HUES64 (cell line): ENCODE measurements around the gene GABBR1.
A peak's percentile ranks its signal among the peaks of the same experiment; 100 is the strongest.

ENCODE experiments used
- H3K27ac ChIP-seq: 2 replicates; pipeline ENCODE4 v1.7.0; 2013; ENCODE audit warnings: low read depth, low read length, inconsistent platforms
- H3K27me3 ChIP-seq: 2 replicates; pipeline ENCODE4 v1.6.1; 2013; ENCODE audit warnings: mild to moderate bottlenecking, low read length; ENCODE audit not compliant: insufficient read depth
- H3K36me3 ChIP-seq: 2 replicates; pipeline ENCODE4 v1.6.1; 2013; ENCODE audit warnings: mild to moderate bottlenecking, low read length; ENCODE audit not compliant: insufficient read depth
- H3K4me1 ChIP-seq: 2 replicates; pipeline ENCODE4 v1.6.1; 2013; ENCODE audit warnings: mild to moderate bottlenecking, low read length, moderate library complexity; ENCODE audit not compliant: insufficient read depth
- H3K4me3 ChIP-seq: 2 replicates; pipeline ENCODE4 v1.5.1; 2013; ENCODE audit warnings: mild to moderate bottlenecking, low read length, moderate library complexity
- H3K9ac ChIP-seq: 2 replicates; pipeline ENCODE4 v1.6.1; 2013; ENCODE audit warnings: mild to moderate bottlenecking, low read depth, low read length
- H3K9me3 ChIP-seq: 2 replicates; pipeline ENCODE4 v1.6.1; 2013; ENCODE audit warnings: low read depth, low read length; ENCODE audit not compliant: insufficient read depth
- WGBS: fragments of 150-250, 120-280 bp; methylation state at CpG from one replicate; pipeline ENCODE4 v1.1.7; 2013; ENCODE audit warnings: missing lambda C conversion rate; 5-methylcytosine and 5-hydroxymethylcytosine counted together

Gene GABBR1

GRCh38 chr6:29531668-29532067, 101.3 kb downstream of the GABBR1 start:
- Histone ChIP-seq H3K4me3 (no peak overlapping the region), H3K9me3 (no peaks in the 10 kb centered on the region), H3K27ac (no peak overlapping the region), H3K4me1 (no peaks in the 10 kb centered on the region), H3K9ac (no peak overlapping the region), H3K27me3 (no peaks in the 10 kb centered on the region), H3K36me3 (no peaks in the 10 kb centered on the region)
- WGBS = 69% methylated on average over 3 of the region's 3 CpGs

GRCh38 chr6:29530671-29531310, 102.2 kb downstream of the GABBR1 start:
- 96% methylated on average over 2 of the region's 2 CpGs for WGBS
- no peaks in the 10 kb centered on the region for H3K36me3 ChIP-seq
- H3K27ac ChIP-seq = no peak overlapping the region
- no peak overlapping the region for H3K9ac ChIP-seq
- no peaks in the 10 kb centered on the region for H3K9me3 ChIP-seq
- H3K4me1 ChIP-seq = no peaks in the 10 kb centered on the region
- H3K4me3 ChIP-seq = no peak overlapping the region
- no peaks in the 10 kb centered on the region for H3K27me3 ChIP-seq

- Histone ChIP-seq H3K36me3 (no peaks in the 10 kb centered on the region), H3K4me3 (no peak overlapping the region), H3K9ac (no peak overlapping the region), H3K4me1 (peaks cover 8% of the 10 kb centered on the region), H3K27me3 (no peaks in the 10 kb centered on the region), H3K27ac (no peak overlapping the region), H3K9me3 (no peaks in the 10 kb centered on the region)
- 96% methylated on average over 3 of the region's 3 CpGs for WGBS
These were observed 103.0 kb downstream of the GABBR1 start for GRCh38 chr6:29529956-29530355.

GRCh38 chr6:29528988-29529560, 103.9 kb downstream of the GABBR1 start:
- Histone ChIP-seq H3K27me3 (no peaks in the 10 kb centered on the region), H3K36me3 (no peaks in the 10 kb centered on the region), H3K9ac (no peak overlapping the region), H3K4me1 (peaks cover 17% of the 10 kb centered on the region), H3K9me3 (peaks cover 5% of the 10 kb centered on the region), H3K27ac (no peak overlapping the region), H3K4me3 (no peak overlapping the region)
- WGBS = 77% methylated on average over 2 of the region's 2 CpGs

GRCh38 chr6:29528300-29528931, 104.6 kb downstream of the GABBR1 start:
- no peak overlapping the region for H3K4me3 ChIP-seq
- H3K27me3 ChIP-seq = no peaks in the 10 kb centered on the region
- H3K36me3 ChIP-seq = no peaks in the 10 kb centered on the region
- H3K9ac ChIP-seq = no peak overlapping the region
- H3K27ac ChIP-seq = no peak overlapping the region
- H3K9me3 ChIP-seq = peaks cover 12% of the 10 kb centered on the region
- 85% methylated on average over 5 of the region's 5 CpGs for WGBS
- peaks cover 17% of the 10 kb centered on the region for H3K4me1 ChIP-seq

- H3K4me3 ChIP-seq = no peak overlapping the region
- no peaks in the 10 kb centered on the region for H3K27me3 ChIP-seq
- peaks cover 20% of the 10 kb centered on the region for H3K9me3 ChIP-seq
- no peaks in the 10 kb centered on the region for H3K36me3 ChIP-seq
- H3K27ac ChIP-seq = no peak overlapping the region
- no peak overlapping the region for H3K9ac ChIP-seq
- whole genome bisulfite sequencing = 89% methylated on average over 2 of the region's 2 CpGs
- H3K4me1 ChIP-seq = peaks cover 17% of the 10 kb centered on the region
These were observed 105.4 kb downstream of the GABBR1 start for GRCh38 chr6:29527564-29527963.

GRCh38 chr6:29527126-29527525, 105.9 kb downstream of the GABBR1 start:
- no CpG with 5 or more reads among the region's 1 CpG for WGBS
- peaks cover 17% of the 10 kb centered on the region for H3K4me1 ChIP-seq
- no peaks in the 10 kb centered on the region for H3K27me3 ChIP-seq
- no peaks in the 10 kb centered on the region for H3K36me3 ChIP-seq
- H3K9me3 ChIP-seq = peaks cover 25% of the 10 kb centered on the region
- no peak overlapping the region for H3K27ac ChIP-seq
- no peak overlapping the region for H3K9ac ChIP-seq
- no peak overlapping the region for H3K4me3 ChIP-seq

GRCh38 chr6:29525311-29525639, 107.7 kb downstream of the GABBR1 start:
- Histone ChIP-seq H3K9ac (no peak overlapping the region), H3K27me3 (no peaks in the 10 kb centered on the region), H3K9me3 (peaks cover 30% of the 10 kb centered on the region), H3K4me1 (peaks cover 17% of the 10 kb centered on the region), H3K27ac (peak overlapping the region; percentile 9; the same call in 1 of the 2 replicates), H3K4me3 (no peak overlapping the region), H3K36me3 (no peaks in the 10 kb centered on the region)
- 0% methylated on average over 1 of the region's 1 CpG for WGBS

- Histone ChIP-seq H3K9ac (no peak overlapping the region), H3K27ac (peak overlapping the region; percentile 28; the same call in 1 of the 2 replicates), H3K9me3 (peaks cover 30% of the 10 kb centered on the region), H3K27me3 (no peaks in the 10 kb centered on the region), H3K4me3 (no peak overlapping the region), H3K36me3 (no peaks in the 10 kb centered on the region), H3K4me1 (peaks cover 17% of the 10 kb centered on the region)
- 75% methylated on average over 7 of the region's 7 CpGs for WGBS
These were observed 108.3 kb downstream of the GABBR1 start for GRCh38 chr6:29524444-29525310.

GRCh38 chr6:29524044-29524443, 108.9 kb downstream of the GABBR1 start:
- Histone ChIP-seq H3K9me3 (peaks cover 30% of the 10 kb centered on the region), H3K4me3 (no peak overlapping the region), H3K27ac (no peak overlapping the region), H3K27me3 (no peaks in the 10 kb centered on the region), H3K9ac (no peak overlapping the region), H3K4me1 (peaks cover 17% of the 10 kb centered on the region), H3K36me3 (no peaks in the 10 kb centered on the region)
- WGBS = 94% methylated on average over 1 of the region's 2 CpGs

- 92% methylated on average over 2 of the region's 2 CpGs for WGBS
- H3K4me1 ChIP-seq = peaks cover 17% of the 10 kb centered on the region
- H3K9ac ChIP-seq = no peak overlapping the region
- H3K27ac ChIP-seq = no peak overlapping the region
- no peaks in the 10 kb centered on the region for H3K36me3 ChIP-seq
- no peaks in the 10 kb centered on the region for H3K27me3 ChIP-seq
- H3K9me3 ChIP-seq = peaks cover 30% of the 10 kb centered on the region
- H3K4me3 ChIP-seq = no peak overlapping the region
These were observed 110.8 kb downstream of the GABBR1 start for GRCh38 chr6:29522227-29522626.
